SH-SY5Y (cell line): ENCODE data around the gene CXCR5.

Experiments
- GATA2 ChIP-seq: IDR thresholded peaks from 2 replicates; pipeline ENCODE4 v1.6.1; 2011; ENCODE audit warnings: mild to moderate bottlenecking, low read depth, low read length
- GATA3 ChIP-seq: IDR thresholded peaks from 2 replicates; pipeline ENCODE4 v1.6.1; 2011; ENCODE audit warnings: low read depth, mild to moderate bottlenecking, low read length, moderate library complexity

The CXCR5 gene

GRCh38 chr11:118859973-118860372 is 23.7 kb upstream of the CXCR5 start:
- TF ChIP-seq GATA3 = no peak
- TF ChIP-seq GATA2 = no peak

- no peak for TF ChIP-seq GATA2
- TF ChIP-seq GATA3 = no peak
These were observed 15.0 kb upstream of the CXCR5 start for GRCh38 chr11:118868659-118869058.

- TF ChIP-seq GATA3 = no peak
- no peak for TF ChIP-seq GATA2
These were observed 13.0 kb upstream of the CXCR5 start for GRCh38 chr11:118870396-118871343.

GRCh38 chr11:118872403-118872821 is 11.3 kb upstream of the CXCR5 start:
- TF ChIP-seq GATA3 (no peak), GATA2 (no peak)

- TF ChIP-seq GATA2 (no peak), GATA3 (no peak)
These were observed 9.9 kb upstream of the CXCR5 start for GRCh38 chr11:118873804-118874203.

- TF ChIP-seq GATA2 = no peak
- no peak for TF ChIP-seq GATA3
These were observed 7.4 kb upstream of the CXCR5 start for GRCh38 chr11:118876286-118876685.

- TF ChIP-seq GATA3 = no peak
- no peak for TF ChIP-seq GATA2
These were observed 6.1 kb upstream of the CXCR5 start for GRCh38 chr11:118877487-118878162.

- TF ChIP-seq GATA3 (no peak), GATA2 (no peak)
These were observed 5.5 kb upstream of the CXCR5 start for GRCh38 chr11:118878163-118878563.

- TF ChIP-seq GATA2 = no peak
- no peak for TF ChIP-seq GATA3
These were observed 2.5 kb upstream of the CXCR5 start for GRCh38 chr11:118881228-118881627.

GRCh38 chr11:118882491-118882890 is 1.2 kb upstream of the CXCR5 start:
- TF ChIP-seq GATA3 = no peak
- no peak for TF ChIP-seq GATA2

GRCh38 chr11:118883004-118883367 is 706 bp upstream of the CXCR5 start:
- TF ChIP-seq GATA2 = no peak
- TF ChIP-seq GATA3 = no peak

- no peak for TF ChIP-seq GATA2
- TF ChIP-seq GATA3 = no peak
These were observed 1.2 kb downstream of the CXCR5 start for GRCh38 chr11:118884875-118885274.

- TF ChIP-seq GATA3 (no peak), GATA2 (no peak)
These were observed 1.6 kb downstream of the CXCR5 start for GRCh38 chr11:118885319-118885718.

GRCh38 chr11:118885831-118886565 is 2.3 kb downstream of the CXCR5 start:
- TF ChIP-seq GATA2 (no peak), GATA3 (no peak)
